GM23338 (cell line): ENCODE measurements around the gene MCTP2. TPM values are rescaled to one million over a fixed set of nuclear protein-coding genes. Genes with fewer than 3 reads are reported as not detected.

Experiments used
- ATAC-seq: fragments of 200-7000 bp; cut with Tn5 transposase; 3 replicates; pipeline ENCODE4 v1.9.1; 2020
- DNase-seq: peaks from one replicate; pipeline ENCODE4 v3.0.0-alpha.2; 2015; ENCODE audit warnings: low spot score
- H2AFZ ChIP-seq: fragments of 200-600 bp; sonication (generic); 2 replicates; pipeline ENCODE4 v1.8.0; 2016; ENCODE audit warnings: antibody characterized with exemption, mild to moderate bottlenecking, moderate library complexity
- H3F3A ChIP-seq: fragments of 200-600 bp; sonication (generic); replicated peaks from 2 replicates; pipeline ENCODE4 v1.8.0; 2017; ENCODE audit warnings: antibody characterized with exemption, mixed run types, low read depth
- H3K27ac ChIP-seq: fragments of 200-600 bp; sonication (generic); 2 replicates; pipeline ENCODE4 v1.6.1; 2016; ENCODE audit warnings: low read depth
- H3K27me3 ChIP-seq: fragments of 200-600 bp; sonication (generic); 2 replicates; pipeline ENCODE4 v1.8.0; 2016; ENCODE audit warnings: mild to moderate bottlenecking, mixed run types, moderate library complexity; ENCODE audit not compliant: insufficient read depth
- H3K36me3 ChIP-seq: fragments of 200-600 bp; sonication (generic); 2 replicates; pipeline ENCODE4 v1.8.0; 2016; ENCODE audit warnings: mild to moderate bottlenecking; ENCODE audit not compliant: insufficient read depth
- H3K4me1 ChIP-seq: fragments of 200-600 bp; sonication (generic); 2 replicates; pipeline ENCODE4 v1.8.0; 2016; ENCODE audit warnings: mild to moderate bottlenecking, moderate library complexity; ENCODE audit not compliant: insufficient read depth
- H3K4me2 ChIP-seq: fragments of 200-600 bp; sonication (generic); 2 replicates; pipeline ENCODE4 v1.7.1; 2017; ENCODE audit warnings: mixed run types
- H3K4me3 ChIP-seq: fragments of 200-600 bp; sonication (generic); 2 replicates; pipeline ENCODE4 v1.6.1; 2016; ENCODE audit warnings: mixed run types
- H3K79me2 ChIP-seq: fragments of 200-600 bp; sonication (generic); replicated peaks from 2 replicates; pipeline ENCODE4 v1.8.0; 2017; ENCODE audit warnings: mild to moderate bottlenecking; ENCODE audit not compliant: insufficient read depth
- H3K9me2 ChIP-seq: fragments of 200-600 bp; sonication (generic); 2 replicates; pipeline ENCODE4 v1.8.0; 2017; ENCODE audit not compliant: insufficient read depth
- H4K20me1 ChIP-seq: fragments of 200-600 bp; sonication (generic); replicated peaks from 2 replicates; pipeline ENCODE4 v1.8.0; 2017; ENCODE audit warnings: mild to moderate bottlenecking; ENCODE audit not compliant: insufficient read depth
- H3K27ac Mint-ChIP-seq: 2 replicates; pipeline ENCODE4 v1.8.0; 2020; ENCODE audit warnings: inconsistent platforms, mild to moderate bottlenecking, moderate library complexity, mixed read lengths
- H3K27me3 Mint-ChIP-seq: 3 replicates; pipeline ENCODE4 v1.8.0; 2022; ENCODE audit warnings: low read depth, mild to moderate bottlenecking, moderate library complexity, mixed read lengths, inconsistent platforms; ENCODE audit not compliant: insufficient read depth, poor library complexity
- H3K36me3 Mint-ChIP-seq: 3 replicates; pipeline ENCODE4 v1.8.0; 2021; ENCODE audit warnings: low read depth, mild to moderate bottlenecking, inconsistent platforms, moderate library complexity, mixed read lengths
- H3K4me1 Mint-ChIP-seq: 3 replicates; pipeline ENCODE4 v1.8.0; 2020; ENCODE audit warnings: mild to moderate bottlenecking, inconsistent platforms, mixed read lengths
- H3K4me3 Mint-ChIP-seq: 3 replicates; pipeline ENCODE4 v1.8.0; 2021; ENCODE audit warnings: moderate library complexity, mild to moderate bottlenecking, inconsistent platforms, mixed read lengths
- H3K9me3 Mint-ChIP-seq: 3 replicates; pipeline ENCODE4 v1.8.0; 2020; ENCODE audit warnings: moderate library complexity, mild to moderate bottlenecking, inconsistent platforms, mixed read lengths
- CREB1 ChIP-seq: fragments of 250-450 bp; sonication (Bioruptor Pico); IDR thresholded peaks from 2 replicates; pipeline ENCODE4 v1.5.0; 2020; ENCODE audit warnings: low read depth, mild to moderate bottlenecking, moderate library complexity
- CTCF ChIP-seq, 2 experiments: fragments of 200-600 bp in 1 of 2; sonication (generic) in 1 of 2; conservative IDR thresholded peaks; 2 replicates each; pipeline versions ENCODE4 v1.5.1 to v1.6.1; 2016 to 2017; ENCODE audit warnings: antibody characterized with exemption in 2 of 2, low read depth in 2 of 2, mild to moderate bottlenecking in 2 of 2, moderate library complexity in 1 of 2
- ETS1 ChIP-seq: IDR thresholded peaks from 2 replicates; pipeline ENCODE4 v1.6.1; 2016; ENCODE audit warnings: antibody characterized with exemption
- EZH2phosphoT487 ChIP-seq: fragments of 200-600 bp; sonication (generic); IDR thresholded peaks from one replicate; pipeline ENCODE4 v1.8.1; 2018; ENCODE audit warnings: antibody characterized with exemption; ENCODE audit not compliant: unreplicated experiment
- JUNB ChIP-seq: IDR thresholded peaks from one replicate; pipeline ENCODE4 v1.6.1; 2016; ENCODE audit warnings: antibody characterized with exemption; ENCODE audit not compliant: unreplicated experiment
- NANOG ChIP-seq: IDR thresholded peaks from 2 replicates; pipeline ENCODE4 v1.6.1; 2016; ENCODE audit warnings: antibody characterized with exemption, borderline replicate concordance
- POLR2AphosphoS5 ChIP-seq: IDR thresholded peaks from 2 replicates; pipeline ENCODE4 v1.6.1; 2016; ENCODE audit warnings: antibody characterized with exemption, low read depth
- REST ChIP-seq: IDR thresholded peaks from one replicate; pipeline ENCODE4 v1.6.1; 2018; ENCODE audit warnings: antibody characterized with exemption; ENCODE audit not compliant: unreplicated experiment
- ZNF114 ChIP-seq: fragments of 250-450 bp; sonication (Bioruptor Pico); IDR thresholded peaks from 2 replicates; pipeline ENCODE4 v1.5.0; 2020; ENCODE audit warnings: mild to moderate bottlenecking, moderate library complexity
- ZNF331 ChIP-seq: fragments of 250-450 bp; sonication (Bioruptor Pico); IDR thresholded peaks from 2 replicates; pipeline ENCODE4 v1.5.0; 2020; ENCODE audit warnings: low read depth, mild to moderate bottlenecking, moderate library complexity
- polyA plus RNA-seq: library from polyadenylated mRNA; unstranded; fragments of >200 nt; fragmentation: Nextera tagmentation; extraction: Ambion mirVana; gene quantifications from 2 replicates; pipeline ENCODE4 v1.2.1, GENCODE V29; 2016
- total RNA-seq: library from RNA; depleted of rRNA; stranded (reverse); fragments of >200 nt; shearing (Covaris generic); gene quantifications from 2 replicates; pipeline ENCODE4 v1.2.3, GENCODE V29; 2014

The MCTP2 gene
- total and polyA plus RNA-seq, 2 experiments from 2014 or later, result 1.8 to 5.5 TPM

- Mint-ChIP-seq H3K9me3 (no peaks in the 10 kb centered on the region), H3K4me1 (peaks cover 5% of the 10 kb centered on the region), H3K4me3 (no peak overlapping the region), H3K27me3 (peaks cover 3% of the 10 kb centered on the region), H3K36me3 (no peaks in the 10 kb centered on the region), H3K27ac (no peak overlapping the region)
- no peak overlapping the region for H3K4me3 ChIP-seq
- H3K79me2 ChIP-seq, result no peaks in the 10 kb centered on the region
- DNase-seq, result no peak
- H3K27ac ChIP-seq, result no peak overlapping the region
- H3K4me2 ChIP-seq, result no peak overlapping the region
- TF ChIP-seq EZH2phosphoT487, result no peak
- TF ChIP-seq JUNB, result no peak
- TF ChIP-seq POLR2AphosphoS5, result no peak
- TF ChIP-seq ZNF114 (CRISPR knock-in tag), result no peak
- no peaks in the 10 kb centered on the region for H4K20me1 ChIP-seq
- H3K9me2 ChIP-seq, result 0 out of 2 replicates have a peak, but pooled peaks cover 3% of the 10 kb centered on the region
- no peaks in the 10 kb centered on the region for H3K4me1 ChIP-seq
- ATAC-seq, result no peak
- no peaks in the 10 kb centered on the region for H3K27me3 ChIP-seq
- no peaks in the 10 kb centered on the region for H3F3A ChIP-seq
- H2AFZ ChIP-seq, result no peak overlapping the region
- no peaks in the 10 kb centered on the region for H3K36me3 ChIP-seq
Measured at GRCh38 chr15:94456226-94456625, 224.9 kb downstream of the MCTP2 start.

GRCh38 chr15:94457661-94458060 is 226.3 kb downstream of the MCTP2 start:
- Mint-ChIP-seq H3K27me3 (peaks cover 5% of the 10 kb centered on the region), H3K4me3 (no peak overlapping the region), H3K9me3 (no peaks in the 10 kb centered on the region), H3K4me1 (peaks cover 5% of the 10 kb centered on the region), H3K27ac (no peak overlapping the region), H3K36me3 (no peaks in the 10 kb centered on the region)
- H3K36me3 ChIP-seq, result no peaks in the 10 kb centered on the region
- H3K9me2 ChIP-seq, result 0 out of 2 replicates have a peak, but pooled peaks cover 5% of the 10 kb centered on the region
- H3K27ac ChIP-seq, result no peak overlapping the region
- TF ChIP-seq CREB1 (CRISPR knock-in tag) (no peak), ZNF114 (CRISPR knock-in tag) (no peak), NANOG (no peak), JUNB (no peak), CTCF (conservative IDR thresholded peaks at IDR 0.05; ENCODE audit: low read depth in 2 of 2) (no peak), ETS1 (no peak), EZH2phosphoT487 (no peak), REST (no peak), ZNF331 (CRISPR knock-in tag) (no peak)
- DNase-seq (no peak), ATAC-seq (no peak)
- no peak overlapping the region for H2AFZ ChIP-seq
- no peak overlapping the region for H3K4me2 ChIP-seq
- no peaks in the 10 kb centered on the region for H3K27me3 ChIP-seq
- H3F3A ChIP-seq, result no peaks in the 10 kb centered on the region
- no peaks in the 10 kb centered on the region for H3K4me1 ChIP-seq
- H4K20me1 ChIP-seq, result no peaks in the 10 kb centered on the region
- H3K4me3 ChIP-seq, result no peak overlapping the region
- H3K79me2 ChIP-seq, result no peaks in the 10 kb centered on the region
